Measurements from ENCODE around the gene DTNBP1. TPM values are rescaled to one million over a fixed set of nuclear protein-coding genes. Genes with fewer than 3 reads are reported as not detected.

The DTNBP1 gene
- total and polyA plus RNA-seq, 2 of the 8 experiments (the other 6 are each of a cell fraction or from before 2014, with no cell fraction given) = 13.5 to 22.1 TPM

GRCh38 chr6:15582499-15582898, 80.3 kb downstream of the DTNBP1 start:
- no peak overlapping the region for H4K8ac ChIP-seq (ENCODE audit: extremely low read depth, insufficient read depth, low read length)
- H3K27me3 ChIP-seq (replicated peaks in 1 of 4; ENCODE audit: control insufficient read depth in 3 of 4, extremely low read depth in 1 of 4, insufficient read depth in 3 of 4, low read length in 3 of 4) = no peaks in the 10 kb centered on the region
- POLR2A ChIA-PET (ENCODE audit: partially characterized antibody) = no interaction called here
- no peak overlapping the region for H4K5ac ChIP-seq (ENCODE audit: insufficient read length, low read depth, low read length)
- H3K9ac ChIP-seq (replicated peaks in 1 of 4; ENCODE audit: extremely low read depth in 1 of 4, low read depth in 3 of 4, low read length in 3 of 4) = no peak overlapping the region
- H3K36me3 ChIP-seq (ENCODE audit: control insufficient read depth in 2 of 4, insufficient read depth in 4 of 4, low read length in 3 of 4) = no peaks in the 10 kb centered on the region
- no peak overlapping the region for H2BK12ac ChIP-seq (ENCODE audit: low read depth, low read length)
- no peak overlapping the region for H3K18ac ChIP-seq (ENCODE audit: extremely low read depth, low read length)
- 83% methylated on average over 1 of the region's 1 CpG; no CpG with 5 or more reads in 1 of the 2 experiments for WGBS, 2 experiments (ENCODE audit: extremely low coverage in 1 of 2, insufficient coverage in 1 of 2, insufficient read length in 1 of 2, insufficient replicate concordance in 2 of 2, low coverage in 1 of 2, low lambda C conversion rate in 2 of 2, missing lambda C conversion rate in 1 of 2)
- no peaks in the 10 kb centered on the region for H3K9me3 ChIP-seq (ENCODE audit: insufficient read depth in 2 of 2, low read depth in 1 of 2, low read length in 1 of 2)
- no peak for TF ChIP-seq SUZ12 (IDR thresholded peaks at IDR 0.05; ENCODE audit: low read length)
- no peak for TF ChIP-seq KDM4A (IDR thresholded peaks at IDR 0.05; ENCODE audit: low read depth, low read length, severe bottlenecking)
- no peak for TF ChIP-seq BRCA1 (IDR thresholded peaks at IDR 0.05; ENCODE audit: low read depth, low read length)
- TF ChIP-seq KDM1A (IDR thresholded peaks at IDR 0.05; ENCODE audit: borderline replicate concordance, low read length) = no peak
- TF ChIP-seq TEAD4 (IDR thresholded peaks at IDR 0.05; ENCODE audit: low read depth, low read length) = no peak
- no peak for TF ChIP-seq SP2 (IDR thresholded peaks at IDR 0.05; ENCODE audit: low read length)
- no peak for TF ChIP-seq SIRT6 (IDR thresholded peaks at IDR 0.05; ENCODE audit: low read length)
- no peak for TF ChIP-seq GABPA (IDR thresholded peaks at IDR 0.05; ENCODE audit: borderline replicate concordance, insufficient read depth, low read length)
- TF ChIP-seq ASH2L (IDR thresholded peaks at IDR 0.05; ENCODE audit: low read length) = no peak
- TF ChIP-seq TAF7 (optimal IDR thresholded peaks at IDR 0.05; ENCODE audit: borderline replicate concordance, low read depth, low read length) = no peak
- no peak for TF ChIP-seq JUND (IDR thresholded peaks at IDR 0.05; ENCODE audit: low read length)
- no peak for TF ChIP-seq CBX5 (IDR thresholded peaks at IDR 0.05; ENCODE audit: low read depth, low read length)
- TF ChIP-seq FOSL1 (IDR thresholded peaks at IDR 0.05; ENCODE audit: insufficient read depth, low read depth, low read length) = no peak
- TF ChIP-seq TAF1 (IDR thresholded peaks at IDR 0.05; ENCODE audit: low read depth, low read length) = no peak
- no peaks in the 10 kb centered on the region for H3K79me1 ChIP-seq (ENCODE audit: low read depth, low read length)
- H2BK15ac ChIP-seq (ENCODE audit: low read length) = no peak overlapping the region
- no peaks in the 10 kb centered on the region for H4K20me1 ChIP-seq (replicated peaks in 1 of 2; ENCODE audit: control insufficient read depth in 1 of 2, insufficient read depth in 2 of 2, low read length in 2 of 2)
- no peak overlapping the region for H3K23ac ChIP-seq (ENCODE audit: insufficient read length)
- peaks cover 0 to 10% (median 5%) of the 10 kb centered on the region in 4 experiments; a peak in 6 of 7 replicates for H3K4me1 ChIP-seq (replicated peaks in 1 of 4; ENCODE audit: control insufficient read depth in 3 of 4, insufficient read depth in 4 of 4, low read length in 3 of 4)
- no peaks in the 10 kb centered on the region for H3K79me2 ChIP-seq (ENCODE audit: control insufficient read depth in 1 of 2, insufficient read depth in 2 of 2, low read length in 2 of 2)
- no peak overlapping the region for H3K4me3 ChIP-seq (ENCODE audit: extremely low read depth in 1 of 4, insufficient read depth in 2 of 4, low read depth in 3 of 4, low read length in 4 of 4)
- H2BK120ac ChIP-seq (replicated peaks; ENCODE audit: low read depth, low read length) = no peak overlapping the region
- H2BK20ac ChIP-seq (ENCODE audit: low read length) = no peak overlapping the region
- no peak overlapping the region for H3K4me2 ChIP-seq (ENCODE audit: insufficient read depth in 1 of 2, low read depth in 2 of 2, low read length in 2 of 2)
- no peak for FAIRE-seq
- no peak overlapping the region for H3K56ac ChIP-seq (replicated peaks; ENCODE audit: insufficient read length, low read depth, low read length)
- no peak overlapping the region for H2AK5ac ChIP-seq (ENCODE audit: low read depth, low read length)
- no peak overlapping the region for H3K27ac ChIP-seq (ENCODE audit: low read depth, low read length)
- no peak overlapping the region for H3K14ac ChIP-seq (ENCODE audit: insufficient read length)
- no peak overlapping the region for H4K91ac ChIP-seq (replicated peaks; ENCODE audit: insufficient read length, low read length)
- H2BK5ac ChIP-seq (ENCODE audit: low read depth, low read length) = no peak overlapping the region
- CTCF ChIA-PET (ENCODE audit: partially characterized antibody) = no interaction called here
- H2AFZ ChIP-seq (ENCODE audit: low read length) = no peak overlapping the region
- no peak overlapping the region for H3K4ac ChIP-seq (replicated peaks; ENCODE audit: insufficient read length, low read depth, low read length)
- DNase-seq (ENCODE audit: low read depth in 1 of 2, low spot score in 2 of 2) = no peak
- no peaks in the 10 kb centered on the region for H3K23me2 ChIP-seq (ENCODE audit: low read depth, low read length)
